ENCODE measurements around the gene HCAR1.
"Not testable (repeated sequence)": the region's sequence is repeated elsewhere in the genome, so short reads cannot be mapped to it uniquely, and the experiment has no call there.

Gene HCAR1, protein sequence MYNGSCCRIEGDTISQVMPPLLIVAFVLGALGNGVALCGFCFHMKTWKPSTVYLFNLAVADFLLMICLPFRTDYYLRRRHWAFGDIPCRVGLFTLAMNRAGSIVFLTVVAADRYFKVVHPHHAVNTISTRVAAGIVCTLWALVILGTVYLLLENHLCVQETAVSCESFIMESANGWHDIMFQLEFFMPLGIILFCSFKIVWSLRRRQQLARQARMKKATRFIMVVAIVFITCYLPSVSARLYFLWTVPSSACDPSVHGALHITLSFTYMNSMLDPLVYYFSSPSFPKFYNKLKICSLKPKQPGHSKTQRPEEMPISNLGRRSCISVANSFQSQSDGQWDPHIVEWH

DNA sequence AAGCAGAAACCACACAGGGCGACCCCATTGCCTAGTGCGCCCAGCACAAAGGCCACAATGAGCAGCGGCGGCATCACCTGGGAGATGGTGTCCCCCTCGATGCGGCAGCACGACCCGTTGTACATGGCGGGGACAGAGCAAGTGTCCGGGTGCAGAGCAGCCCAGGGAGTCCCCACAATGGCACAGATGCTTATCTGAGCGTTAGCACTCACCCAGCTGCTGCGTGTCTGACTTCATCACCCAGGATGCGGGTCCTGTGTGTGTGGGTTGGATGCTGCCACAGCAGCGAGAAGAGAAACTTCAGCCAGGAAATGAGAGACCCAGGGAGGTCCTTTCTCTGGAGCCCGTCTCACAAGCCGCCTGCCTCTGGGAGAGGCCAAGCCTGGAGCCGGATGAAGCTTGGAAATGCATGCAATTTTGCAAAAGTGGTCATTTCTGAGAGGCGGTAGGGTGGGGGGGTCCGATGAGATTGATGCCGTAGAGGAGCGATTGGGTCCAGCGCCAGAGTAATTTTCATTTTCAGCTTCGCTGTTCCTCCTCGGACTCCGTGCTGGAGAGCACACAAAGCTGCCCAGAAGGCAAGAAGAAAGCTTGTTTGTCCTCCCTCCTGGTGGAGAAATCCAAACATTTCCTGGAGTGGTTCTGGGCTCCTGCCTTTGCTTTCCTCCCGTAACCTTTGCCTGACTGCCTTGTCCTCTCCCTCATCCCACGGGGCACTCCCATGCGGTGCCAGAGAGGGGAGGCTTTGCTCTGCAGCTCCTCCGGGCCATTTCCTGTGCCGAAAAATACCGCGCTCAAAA lies at the start of gene HCAR1:
TSS of gene HCAR1 (minus strand) at position 630 of the 800 bp plus-strand sequence. CDS start at position 125, 505 bp downstream.
- no peak for DNase-seq

DNA sequence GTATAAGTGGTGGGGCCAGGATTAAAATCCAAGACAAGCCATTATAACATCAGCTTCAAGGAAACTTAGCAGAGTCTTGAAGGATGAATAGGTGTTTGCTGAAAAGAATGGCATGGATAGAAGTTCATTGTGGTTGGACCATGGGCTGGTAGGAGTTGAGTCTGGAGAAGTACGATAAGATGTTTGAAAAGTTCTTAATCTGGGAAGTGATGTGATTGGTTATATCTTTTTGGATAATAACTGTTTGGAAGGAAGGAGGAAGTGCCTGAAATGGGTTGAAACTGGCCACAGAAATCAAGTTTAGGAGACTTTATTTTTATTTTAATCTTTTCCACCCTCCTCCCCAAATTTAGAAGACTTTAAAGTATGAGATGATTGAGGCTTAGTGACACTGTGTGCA lies 26.9 kb upstream of the HCAR1 start:
- DNase-seq: no peak

DNA sequence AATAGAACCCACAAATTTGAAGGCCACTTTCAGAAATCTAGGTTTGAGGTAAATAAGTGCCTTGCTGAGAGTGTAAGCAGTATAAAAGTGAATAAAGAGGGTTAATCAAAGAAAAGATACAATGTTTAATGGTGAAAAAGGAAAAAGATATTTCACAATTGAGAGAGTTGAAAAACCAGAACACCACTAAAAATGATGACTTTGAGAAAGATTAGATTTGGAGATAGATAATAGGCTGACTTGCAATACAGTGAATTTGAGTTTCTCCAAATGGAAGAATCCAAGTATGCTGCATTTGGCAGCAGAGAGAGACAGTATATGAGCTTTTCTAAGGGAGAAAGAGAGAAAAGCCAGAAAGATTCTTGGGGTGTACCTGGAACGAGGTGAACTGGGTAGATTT lies 24.1 kb upstream of the HCAR1 start:
- no peak for DNase-seq

DNA sequence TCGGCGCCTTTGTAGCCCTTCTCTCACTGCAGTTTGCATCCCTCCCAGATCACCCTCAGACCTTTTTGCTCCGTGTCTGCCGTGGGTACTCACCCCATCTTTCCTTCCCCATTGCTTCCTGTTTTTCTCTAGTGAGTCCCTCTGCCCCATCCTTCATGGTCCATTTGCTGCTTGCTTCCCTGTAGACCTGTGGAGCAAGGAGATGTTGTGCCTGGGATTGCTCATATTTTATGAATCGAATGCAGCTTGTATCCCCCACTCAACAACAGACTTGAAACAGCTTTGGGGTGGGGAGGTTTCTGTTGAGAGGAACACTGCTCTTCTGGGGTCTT lies 22.6 kb upstream of the HCAR1 start:
- no peak for DNase-seq

DNA sequence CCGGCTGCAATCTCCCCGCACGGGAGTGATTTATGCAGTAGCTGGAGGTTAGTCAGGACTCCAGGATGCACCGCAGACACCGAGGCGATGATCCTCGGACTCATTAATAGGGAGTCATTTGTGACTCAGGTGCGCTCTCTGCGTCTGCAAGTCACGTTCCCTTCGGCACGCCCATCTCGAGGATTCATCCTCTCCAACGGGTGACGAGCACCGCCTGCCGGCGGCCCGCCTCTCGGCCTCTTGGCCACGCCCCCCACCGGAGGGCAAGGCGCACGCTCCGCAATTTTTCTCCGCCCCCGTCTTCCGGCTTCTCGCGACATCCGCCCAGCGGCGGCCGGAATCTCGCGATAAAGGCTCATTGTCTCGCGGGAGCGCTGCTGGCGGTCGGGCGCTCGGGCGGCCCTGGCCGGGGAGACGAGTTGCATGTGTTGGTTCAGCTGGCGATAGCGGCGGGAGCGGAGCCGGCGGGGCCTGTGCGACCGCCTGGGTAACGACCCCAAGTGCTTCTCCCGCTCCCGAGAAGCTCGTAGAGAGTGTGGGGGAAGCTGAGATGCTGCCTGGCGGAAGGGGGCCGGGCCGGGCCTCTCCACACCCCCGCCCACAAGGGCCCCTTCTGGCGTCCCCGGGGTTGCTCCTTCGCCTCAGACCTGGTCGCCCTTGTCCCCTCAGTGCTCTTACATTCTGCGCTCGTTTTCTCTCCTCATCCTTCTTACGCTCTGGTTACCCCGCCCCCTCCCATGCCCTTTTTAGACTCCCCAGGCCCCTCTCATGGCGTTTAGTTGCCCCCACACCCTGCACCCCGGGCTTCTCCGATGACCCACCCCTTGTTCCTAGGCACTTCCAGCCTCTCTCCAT lies 22.0 kb upstream of the HCAR1 start, which contains the start of gene DENR:
TSS of gene DENR (plus strand) at position 361 of the 855 bp plus-strand sequence. CDS start 878 bp downstream, outside the sequence.
- peak; percentile 71 for DNase-seq

DNA sequence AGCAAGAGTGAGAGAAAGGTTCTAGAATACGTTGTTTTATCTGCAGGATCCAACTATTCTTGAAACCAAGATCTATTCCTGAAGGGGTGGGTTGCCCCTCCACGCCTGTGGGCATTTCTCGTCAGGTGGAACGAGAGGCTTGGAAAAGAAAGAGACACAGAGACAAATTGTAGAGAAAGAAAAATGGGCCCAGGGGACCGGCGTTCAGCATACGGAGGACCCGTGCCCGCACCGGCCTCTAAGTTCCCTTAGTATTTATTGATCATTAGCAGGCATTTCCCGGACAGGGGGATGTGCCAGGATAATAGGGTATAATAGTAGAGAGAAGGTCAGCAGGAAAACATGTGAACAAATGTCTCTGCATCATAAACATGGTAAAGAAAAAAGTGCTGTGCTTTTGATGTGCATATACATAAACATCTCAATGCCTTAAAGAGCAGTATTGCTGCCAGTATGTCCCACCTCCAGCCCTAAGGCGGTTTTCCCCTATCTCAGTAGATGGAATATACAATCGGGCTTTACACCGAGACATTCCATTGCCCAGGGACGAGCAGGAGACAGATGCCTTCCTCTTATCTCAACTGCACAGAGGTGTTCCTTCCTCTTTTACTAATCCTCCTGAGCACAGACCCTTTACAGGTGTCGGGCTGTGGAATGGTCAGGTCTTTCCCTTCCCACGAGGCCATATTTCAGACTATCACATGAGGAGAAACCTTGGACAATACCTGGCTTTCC lies 20.3 kb upstream of the HCAR1 start:
- DNase-seq: not testable (repeated sequence)

DNA sequence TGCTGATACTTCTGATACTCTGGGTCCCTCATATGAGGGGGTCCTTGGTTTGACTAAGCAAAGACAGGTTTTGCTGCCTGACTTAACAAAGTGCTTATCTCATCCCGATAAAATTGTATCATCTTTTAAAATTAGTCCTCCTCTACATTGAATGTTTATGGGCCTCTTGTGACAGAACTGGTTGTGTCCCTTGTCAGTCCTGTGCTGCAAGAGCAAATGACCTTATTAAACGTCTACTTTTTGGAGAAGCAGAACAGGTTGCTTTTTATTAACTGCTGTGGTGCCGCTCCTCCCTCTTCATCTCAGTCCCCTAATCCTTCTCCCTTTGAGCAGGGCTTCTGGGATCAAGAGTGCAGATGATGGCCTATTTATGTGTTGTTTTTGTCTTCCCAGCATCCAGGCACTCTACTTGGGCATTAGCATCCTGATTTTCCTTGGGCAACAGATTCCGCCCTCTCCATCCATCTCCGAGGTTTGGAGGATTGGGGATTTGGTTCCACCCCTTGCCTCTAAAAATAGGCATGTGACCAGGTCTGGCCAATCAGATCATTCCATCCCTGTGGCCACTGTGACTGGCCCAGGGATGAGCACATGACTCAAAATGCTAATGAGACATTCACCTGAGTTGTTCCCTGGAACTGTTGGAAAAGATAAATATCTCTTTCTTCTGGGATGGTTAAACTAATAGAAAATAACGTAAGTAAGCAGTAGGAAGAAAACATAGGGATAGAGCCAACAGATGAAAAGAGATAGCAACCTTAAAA lies 19.1 kb upstream of the HCAR1 start:
- DNase-seq: no peak

DNA sequence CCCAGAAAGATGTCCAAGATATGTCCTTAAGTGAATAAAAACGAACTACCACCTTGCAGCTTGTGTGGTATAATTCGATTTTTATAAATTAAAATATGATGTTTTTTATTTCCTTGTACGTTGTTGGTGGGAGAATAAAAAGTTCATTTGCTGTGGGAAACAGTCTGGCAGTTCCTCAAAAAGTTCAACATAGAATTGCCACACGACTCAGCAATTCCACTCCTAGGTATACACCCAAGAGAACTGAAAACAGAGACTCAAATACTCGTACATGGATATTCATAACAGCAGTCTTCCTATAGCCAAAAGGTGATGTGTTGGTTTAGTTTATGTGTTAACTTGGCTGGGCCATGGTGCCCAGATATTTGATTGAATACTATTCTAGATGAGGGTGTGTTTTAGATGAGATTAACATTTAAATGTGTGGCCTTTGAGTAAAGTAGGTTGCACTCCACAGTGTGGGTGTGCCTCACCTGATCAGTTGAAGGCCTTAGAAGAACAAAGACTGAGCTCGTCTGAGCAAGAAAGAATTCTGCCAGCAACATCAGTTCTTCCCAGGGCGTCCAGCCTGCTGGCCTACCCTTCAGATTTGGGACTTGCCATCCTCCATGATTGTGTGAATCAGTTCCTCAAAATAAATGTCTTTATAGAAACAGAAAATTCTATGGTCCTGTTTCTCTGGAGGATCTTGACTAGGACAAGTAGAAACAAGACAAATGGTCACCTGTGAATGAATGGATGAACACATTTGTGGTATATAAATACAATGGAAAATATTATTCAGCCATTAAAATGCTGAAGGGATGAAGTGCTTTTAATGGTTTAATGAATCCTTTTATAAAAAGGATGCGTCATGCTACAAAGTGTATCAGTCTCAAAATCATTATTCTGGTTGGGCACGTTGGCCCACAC lies 16.8 kb upstream of the HCAR1 start:
- no peak for DNase-seq

DNA sequence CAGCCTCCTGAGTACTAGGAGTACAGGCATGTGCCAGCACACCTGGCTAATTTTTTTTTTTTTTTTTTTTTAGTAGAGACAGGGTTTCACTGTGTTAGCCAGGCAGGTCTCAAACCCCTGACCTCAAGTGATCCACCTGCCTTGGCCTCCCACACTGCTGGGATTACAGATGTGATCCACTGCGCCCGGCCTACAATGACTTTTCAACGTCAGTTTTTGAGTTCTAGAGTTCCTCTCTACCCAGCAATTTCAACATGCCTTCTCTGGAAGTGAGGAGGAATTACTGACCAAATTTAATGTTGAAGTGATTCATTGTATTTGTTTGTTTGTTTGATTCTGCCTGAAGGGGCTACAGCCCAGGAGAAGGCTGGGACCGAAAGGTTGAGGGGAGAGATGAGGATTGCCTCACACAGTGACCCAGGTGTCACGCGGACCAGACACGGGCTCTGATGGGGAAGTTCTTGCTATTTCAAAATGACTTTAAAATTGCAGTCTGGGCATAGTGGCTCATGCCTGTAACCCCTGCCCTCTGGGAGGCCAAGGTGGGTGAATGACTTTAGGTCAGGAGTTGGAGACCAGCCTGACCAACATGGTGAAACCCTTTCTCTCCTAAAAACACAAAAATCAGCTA lies 13.4 kb upstream of the HCAR1 start:
- no peak for DNase-seq

DNA sequence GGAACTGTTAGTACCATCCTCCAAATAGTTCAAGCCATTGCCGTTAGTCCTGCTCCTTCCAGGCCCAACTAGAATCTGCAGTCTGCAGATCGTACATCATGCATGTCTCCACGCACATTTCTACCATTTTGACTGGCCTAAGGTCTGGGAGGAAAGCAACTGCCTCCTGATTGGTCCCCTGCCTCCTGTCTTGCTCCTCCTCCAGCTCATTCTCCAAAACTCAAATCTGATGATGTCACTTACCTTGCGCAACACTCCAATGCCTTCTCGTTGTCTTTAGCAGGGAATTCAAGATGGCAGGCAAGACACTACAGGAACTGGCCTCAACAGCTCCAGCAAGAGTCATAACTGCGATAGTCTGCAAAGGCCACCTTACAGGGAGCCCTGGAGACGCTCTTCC lies 9.7 kb upstream of the HCAR1 start:
- no peak for DNase-seq

DNA sequence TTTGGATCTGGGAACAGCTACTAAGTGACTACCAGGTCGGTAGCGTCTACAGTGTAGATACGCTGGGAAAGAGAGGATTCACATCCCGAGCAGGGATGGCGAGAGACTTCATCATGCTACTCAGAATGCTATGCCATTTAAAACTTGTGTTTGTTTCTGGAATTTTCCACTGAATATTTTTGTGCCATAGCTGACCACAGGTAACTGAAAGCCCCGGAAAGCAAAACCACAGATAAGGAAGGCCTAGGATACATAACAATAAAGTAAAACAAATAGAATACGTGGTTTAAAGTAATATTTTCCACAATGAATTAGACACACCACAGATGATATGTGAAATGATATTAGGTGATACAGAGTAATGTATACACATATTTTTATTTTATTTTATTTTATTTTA lies 7.9 kb upstream of the HCAR1 start:
- DNase-seq: no peak

DNA sequence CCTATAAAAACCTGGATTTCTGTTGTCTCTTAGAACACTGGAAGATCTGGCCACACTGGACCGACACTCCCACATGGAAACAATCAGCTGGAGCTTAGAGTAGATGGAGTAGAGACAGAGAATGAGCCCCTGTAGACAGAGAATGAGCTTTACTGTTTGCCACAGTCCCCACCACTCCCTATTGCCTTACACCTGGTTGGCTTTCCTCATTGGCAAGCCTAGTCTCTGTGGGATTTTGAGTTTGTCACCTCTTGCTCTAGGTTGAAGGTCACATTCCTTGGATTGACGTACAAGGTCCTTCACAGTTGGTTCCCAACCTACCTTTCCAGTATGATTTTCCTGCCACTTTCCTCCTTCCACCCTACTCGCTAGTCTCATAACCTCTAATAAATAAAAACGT lies 2.0 kb upstream of the HCAR1 start:
- no peak for DNase-seq

DNA sequence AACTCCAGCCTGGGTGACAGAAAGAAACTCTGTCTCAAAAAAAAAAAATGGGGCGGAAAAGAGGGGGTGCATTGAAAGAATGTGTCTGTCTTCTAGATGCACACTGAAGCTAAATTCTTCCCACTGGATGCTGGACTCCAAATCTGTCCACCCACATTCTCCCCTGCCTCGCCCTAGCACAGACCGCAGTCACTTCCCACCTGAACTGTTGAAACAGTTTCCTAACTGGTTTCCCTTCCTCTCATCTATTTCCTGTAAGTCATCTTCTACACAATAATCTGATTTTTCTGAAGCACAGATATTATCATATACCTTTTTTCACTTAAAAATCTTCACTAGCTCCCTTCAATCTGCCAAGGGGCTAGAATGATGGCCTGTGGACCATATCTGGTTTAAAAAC lies 1.5 kb upstream of the HCAR1 start:
- DNase-seq: no peak

DNA sequence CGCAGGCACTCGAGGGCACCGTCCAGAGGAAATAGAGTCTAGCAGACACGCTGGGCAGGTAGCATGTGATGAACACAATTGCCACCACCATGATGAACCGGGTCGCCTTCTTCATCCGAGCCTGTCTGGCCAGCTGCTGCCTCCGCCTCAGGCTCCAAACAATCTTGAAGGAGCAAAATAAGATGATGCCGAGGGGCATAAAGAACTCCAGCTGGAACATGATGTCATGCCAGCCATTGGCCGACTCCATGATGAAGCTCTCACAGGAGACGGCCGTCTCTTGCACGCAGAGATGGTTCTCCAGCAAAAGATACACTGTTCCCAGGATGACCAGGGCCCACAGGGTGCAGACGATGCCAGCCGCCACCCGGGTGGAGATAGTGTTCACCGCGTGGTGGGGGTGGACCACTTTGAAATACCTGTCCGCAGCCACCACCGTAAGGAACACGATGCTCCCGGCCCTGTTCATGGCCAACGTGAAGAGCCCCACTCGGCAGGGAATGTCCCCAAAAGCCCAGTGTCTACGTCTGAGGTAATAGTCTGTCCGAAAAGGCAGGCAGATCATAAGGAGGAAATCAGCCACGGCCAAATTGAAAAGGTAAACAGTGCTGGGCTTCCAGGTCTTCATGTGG lies 945 bp downstream of the HCAR1 start:
- DNase-seq: no peak

DNA sequence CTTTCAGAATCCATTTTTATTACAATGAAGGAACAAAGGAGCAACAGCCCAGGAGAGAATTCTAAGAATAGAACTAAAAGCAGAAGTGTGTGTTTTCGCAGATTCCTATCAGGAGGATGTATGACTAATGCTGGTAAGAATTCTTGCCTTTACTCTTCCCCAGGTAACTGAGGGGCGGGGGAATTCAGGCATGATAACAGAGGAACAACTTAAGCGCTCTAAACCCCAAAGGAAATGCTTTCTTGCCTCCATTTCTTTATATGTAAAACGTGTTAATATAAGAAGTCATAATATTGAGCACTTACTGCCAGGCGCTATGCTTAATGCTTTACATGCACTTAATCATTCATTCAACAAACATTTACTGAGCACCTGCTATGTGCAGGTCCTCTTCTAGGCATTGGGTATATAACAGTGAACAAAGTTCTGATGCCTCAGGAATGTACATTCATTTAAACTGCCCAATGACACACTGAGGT lies 4.5 kb downstream of the HCAR1 start:
- no peak for DNase-seq

DNA sequence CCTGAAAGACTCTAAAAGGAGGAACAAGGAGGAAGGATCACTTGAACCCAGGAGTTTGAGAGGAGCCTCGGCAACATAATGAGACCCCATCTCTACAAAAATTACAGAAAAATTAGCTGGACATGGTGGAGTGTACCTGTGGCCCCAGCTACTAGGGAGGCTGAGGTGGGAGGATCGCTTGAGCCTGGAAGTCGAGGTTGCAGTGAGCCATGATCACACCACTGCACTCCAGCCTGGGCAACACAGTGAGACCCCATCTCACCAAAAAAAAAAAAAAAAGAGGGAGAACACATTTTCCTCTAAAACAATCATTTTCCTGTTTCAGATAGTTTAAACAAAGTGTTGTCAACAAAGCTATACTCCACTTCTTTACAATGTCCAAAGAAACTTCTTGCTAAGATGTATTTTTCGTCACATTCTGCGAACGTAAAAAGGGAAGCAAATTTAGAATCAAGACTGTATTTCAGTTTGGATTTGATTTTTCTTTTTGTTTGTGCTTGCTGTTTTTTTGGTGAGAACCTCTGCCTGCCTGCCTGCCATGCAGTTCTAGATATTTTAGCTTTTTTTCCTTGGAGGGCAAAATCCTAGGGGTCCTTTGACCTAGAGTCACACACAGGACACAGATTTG lies 5.1 kb downstream of the HCAR1 start:
- DNase-seq: no peak

DNA sequence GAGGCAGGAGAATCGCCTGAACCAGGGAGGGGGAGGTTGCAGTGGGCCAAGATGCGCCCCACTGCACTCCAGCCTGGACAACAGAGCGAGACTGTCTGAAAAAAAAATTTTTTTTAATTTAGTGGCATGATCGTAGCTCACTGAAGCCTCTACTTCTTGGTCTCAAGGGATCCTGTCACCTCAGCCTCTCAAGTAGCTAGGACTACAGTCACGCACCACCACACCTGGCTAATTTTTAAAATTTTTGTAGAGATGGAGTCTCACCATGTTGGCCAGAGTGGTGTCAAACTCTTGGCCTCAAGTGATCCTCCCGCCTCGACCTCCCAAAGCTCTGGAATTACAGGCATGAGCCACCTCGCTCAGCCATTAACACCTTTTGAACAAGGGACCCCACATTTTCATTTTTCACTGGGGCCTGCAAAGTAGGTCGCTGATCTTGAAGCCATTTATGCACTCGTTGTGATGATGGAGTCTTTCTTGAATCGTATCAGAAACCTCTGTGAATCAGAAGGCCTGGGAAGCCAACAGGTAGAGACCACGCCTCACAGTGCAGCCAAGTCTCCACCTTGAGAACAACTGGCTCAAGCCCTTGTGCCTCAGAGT lies 5.9 kb downstream of the HCAR1 start:
- no peak for DNase-seq

DNA sequence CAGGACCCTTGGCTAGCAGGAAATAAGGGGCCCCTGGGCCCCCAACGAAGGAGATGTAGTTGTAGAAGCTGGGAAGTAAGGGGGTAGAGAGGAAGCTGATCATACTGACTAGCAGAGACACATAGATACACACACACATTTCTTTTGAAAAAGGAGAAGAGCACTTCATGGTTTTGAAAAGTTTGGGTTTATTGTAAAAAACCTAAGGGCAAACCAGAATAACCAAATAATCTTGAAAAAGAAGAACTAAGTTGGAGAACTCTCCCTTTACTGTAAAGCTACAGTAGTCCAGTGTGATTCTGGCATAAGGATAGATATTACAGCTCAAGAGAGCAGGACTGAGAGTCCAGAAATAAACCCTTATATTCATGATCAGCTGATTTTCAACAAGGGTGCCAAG lies 8.3 kb downstream of the HCAR1 start:
- no peak for DNase-seq

DNA sequence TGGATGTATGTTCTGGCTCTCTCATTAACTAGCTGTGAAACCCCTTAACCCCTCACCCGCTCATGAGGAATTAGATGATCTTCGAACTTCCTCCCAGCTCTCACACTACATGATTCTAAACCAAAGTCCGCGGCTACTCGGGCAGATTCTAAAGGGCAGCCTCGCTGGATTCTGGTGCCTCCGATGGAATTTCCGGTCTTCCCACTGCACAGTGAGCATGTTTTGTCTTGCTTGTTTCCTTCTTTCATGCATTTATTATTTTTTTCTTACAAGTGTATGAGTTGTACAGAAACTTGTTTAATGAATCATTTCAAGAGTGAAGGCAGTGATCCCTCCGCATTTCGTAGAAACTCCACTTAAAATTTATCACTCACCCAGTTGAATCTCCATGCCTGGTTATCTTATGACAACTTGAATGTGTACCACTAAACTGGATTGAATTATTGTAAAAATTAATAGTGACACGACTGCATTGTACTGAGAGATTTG lies 9.5 kb downstream of the HCAR1 start:
- DNase-seq: no peak
